ENCODE data around the gene HELZ. TPM values are rescaled to one million over a fixed set of nuclear protein-coding genes. Genes with fewer than 3 reads are reported as not detected.
"Not testable (repeated sequence)": the region's sequence is repeated elsewhere in the genome, so short reads cannot be mapped to it uniquely, and the experiment has no call there.

Gene HELZ
- total RNA-seq, 4 donors from 2014 or later: 63.5 to 123 (median 87.6) TPM

GRCh38 chr17:67043283-67043682 lies 201.7 kb downstream of the HELZ start:
- TF ChIP-seq, protein P1, sequence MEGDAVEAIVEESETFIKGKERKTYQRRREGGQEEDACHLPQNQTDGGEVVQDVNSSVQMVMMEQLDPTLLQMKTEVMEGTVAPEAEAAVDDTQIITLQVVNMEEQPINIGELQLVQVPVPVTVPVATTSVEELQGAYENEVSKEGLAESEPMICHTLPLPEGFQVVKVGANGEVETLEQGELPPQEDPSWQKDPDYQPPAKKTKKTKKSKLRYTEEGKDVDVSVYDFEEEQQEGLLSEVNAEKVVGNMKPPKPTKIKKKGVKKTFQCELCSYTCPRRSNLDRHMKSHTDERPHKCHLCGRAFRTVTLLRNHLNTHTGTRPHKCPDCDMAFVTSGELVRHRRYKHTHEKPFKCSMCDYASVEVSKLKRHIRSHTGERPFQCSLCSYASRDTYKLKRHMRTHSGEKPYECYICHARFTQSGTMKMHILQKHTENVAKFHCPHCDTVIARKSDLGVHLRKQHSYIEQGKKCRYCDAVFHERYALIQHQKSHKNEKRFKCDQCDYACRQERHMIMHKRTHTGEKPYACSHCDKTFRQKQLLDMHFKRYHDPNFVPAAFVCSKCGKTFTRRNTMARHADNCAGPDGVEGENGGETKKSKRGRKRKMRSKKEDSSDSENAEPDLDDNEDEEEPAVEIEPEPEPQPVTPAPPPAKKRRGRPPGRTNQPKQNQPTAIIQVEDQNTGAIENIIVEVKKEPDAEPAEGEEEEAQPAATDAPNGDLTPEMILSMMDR (IDR thresholded peaks at IDR 0.05): no peak
- ATAC-seq (ENCODE audit: low FRiP score): no peak
- no peak for DNase-seq (ENCODE audit: low spot score)

DNA sequence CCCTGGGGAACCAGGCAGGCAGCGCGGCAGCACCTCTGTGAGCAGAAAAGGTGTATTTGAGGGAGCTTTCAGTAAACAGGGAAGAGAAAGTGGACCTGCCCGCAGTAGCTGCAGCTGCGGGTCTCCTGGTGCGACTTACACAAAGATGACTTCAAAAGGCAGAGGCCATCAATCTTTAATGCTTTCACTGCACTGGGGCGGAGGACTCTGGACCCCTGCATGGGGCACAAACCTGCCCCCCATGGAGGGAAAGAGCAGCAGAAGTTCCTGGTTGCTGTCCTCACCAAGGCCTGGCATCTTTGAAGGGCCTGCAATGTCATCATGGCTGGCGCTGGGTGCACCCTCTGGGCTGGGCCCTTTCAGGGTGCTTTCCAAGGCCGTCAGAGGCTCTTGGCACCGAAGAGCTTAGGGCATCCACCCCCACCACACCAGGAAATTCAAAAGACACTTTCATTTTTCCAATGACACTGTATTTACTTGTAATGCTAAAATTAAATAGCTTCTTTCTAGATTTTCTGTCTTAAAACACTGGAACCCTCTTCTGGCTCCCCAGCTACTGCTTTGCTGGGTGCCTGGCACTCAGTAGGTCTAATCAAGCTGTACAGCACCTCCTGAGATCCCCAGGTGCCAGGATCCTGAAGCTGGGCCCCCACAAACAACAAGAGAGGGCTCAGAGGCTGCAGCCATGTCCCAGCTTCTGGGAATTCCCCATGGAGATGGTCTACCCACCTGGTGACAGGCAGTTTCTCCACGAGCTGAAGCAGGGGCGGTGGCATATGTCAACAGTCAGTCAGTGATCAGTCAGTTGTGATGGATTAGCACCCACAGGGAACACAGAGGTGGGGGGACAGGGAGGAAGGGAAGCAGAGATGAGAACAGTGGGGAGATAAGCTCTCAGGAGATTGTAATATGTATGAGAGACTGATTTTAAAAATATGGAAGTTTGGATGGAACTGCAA lies 202.8 kb downstream of the HELZ start:
- DNase-seq (ENCODE audit: low spot score): no peak
- no peak for ATAC-seq (ENCODE audit: low FRiP score)

GRCh38 chr17:67041531-67041930 lies 203.5 kb downstream of the HELZ start:
- TF ChIP-seq, protein P1 (IDR thresholded peaks at IDR 0.05): no peak
- DNase-seq (ENCODE audit: low spot score) (no peak), ATAC-seq (ENCODE audit: low FRiP score) (no peak)

More for the DNA sequence above, 202.8 kb downstream of the HELZ start:
- TF ChIP-seq, protein P1 (IDR thresholded peaks at IDR 0.05): no peak

GRCh38 chr17:67041119-67041518 lies 203.9 kb downstream of the HELZ start:
- not testable (repeated sequence) for DNase-seq (ENCODE audit: low spot score); ATAC-seq (ENCODE audit: low FRiP score)

- DNase-seq (ENCODE audit: low spot score): no peak
- ATAC-seq (ENCODE audit: low FRiP score): no peak
- TF ChIP-seq, protein P1 (IDR thresholded peaks at IDR 0.05): no peak
These were observed 204.3 kb downstream of the HELZ start for GRCh38 chr17:67040652-67041051.

- DNase-seq (ENCODE audit: low spot score): no peak
- TF ChIP-seq, protein P1 (IDR thresholded peaks at IDR 0.05): no peak
- ATAC-seq (ENCODE audit: low FRiP score): no peak
These were observed 206.1 kb downstream of the HELZ start for GRCh38 chr17:67038861-67039365.

DNA sequence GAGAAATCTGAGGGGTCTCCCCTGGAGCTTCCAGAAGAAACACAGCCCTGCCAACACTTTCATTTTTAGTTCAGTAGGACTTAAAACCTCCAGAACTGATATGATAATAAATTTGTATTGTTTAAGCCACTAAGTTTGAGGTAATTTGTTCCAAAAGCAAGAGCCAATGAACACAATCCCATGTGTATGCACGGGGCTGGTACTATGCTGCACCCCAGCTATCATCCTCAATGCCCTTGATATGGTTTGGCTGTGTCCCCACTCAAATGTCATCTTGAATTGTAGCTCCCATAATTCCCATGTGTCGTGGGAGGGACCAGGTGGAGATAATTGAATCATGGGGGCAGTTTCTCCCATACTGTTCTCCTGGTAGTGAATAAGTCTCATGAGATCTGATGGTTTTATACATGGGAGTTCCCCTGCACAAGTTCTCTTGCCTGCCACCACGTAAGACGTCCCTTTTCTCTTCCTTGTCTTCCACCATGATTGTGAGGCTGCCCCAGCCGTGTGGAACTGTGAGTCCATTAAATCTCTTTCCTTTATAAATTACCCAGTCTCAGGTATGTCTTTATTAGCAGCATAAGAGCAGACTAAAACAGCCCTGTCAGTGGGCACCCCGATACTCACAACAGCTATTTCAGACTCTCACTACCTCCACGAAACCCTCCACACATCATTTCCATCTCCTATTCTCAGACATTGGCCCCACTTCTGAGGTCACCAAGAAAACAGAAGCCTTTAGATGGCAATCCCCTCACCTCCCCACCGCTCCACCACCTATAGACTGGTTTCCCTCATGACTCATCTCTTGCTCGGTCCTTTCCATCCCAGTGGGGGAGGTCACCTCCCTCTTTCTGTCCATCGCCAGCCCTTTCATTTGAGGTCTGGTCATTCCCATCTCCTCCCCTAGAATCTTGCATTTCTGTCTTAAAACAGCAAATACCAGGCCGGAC lies 209.6 kb downstream of the HELZ start:
- ATAC-seq (ENCODE audit: low FRiP score): no peak

More for the DNA sequence above, 209.6 kb downstream of the HELZ start:
- TF ChIP-seq, protein P1 (IDR thresholded peaks at IDR 0.05): no peak
- DNase-seq (ENCODE audit: low spot score): no peak
